ENCODE results near the gene ZFYVE26. TPM values are rescaled to one million over a fixed set of nuclear protein-coding genes. Genes with fewer than 3 reads are reported as not detected.

Gene ZFYVE26
- total RNA-seq, 1 experiment from 2014 or later: 11.9 TPM

- ChIA-PET POLR2A (no interaction called here), CTCF (no interaction called here)
- intact Hi-C loops (cut with micrococcal nuclease): no loop called here
- Mint-ChIP-seq H3K4me3 (ENCODE audit: unreplicated experiment) (no peak overlapping the region), H3K4me1 (ENCODE audit: insufficient read depth, unreplicated experiment) (no peaks in the 10 kb centered on the region), H3K9me3 (ENCODE audit: unreplicated experiment) (no peaks in the 10 kb centered on the region), H3K36me3 (ENCODE audit: insufficient read depth, unreplicated experiment) (peaks cover 33% of the 10 kb centered on the region), H3K27ac (ENCODE audit: low read depth, unreplicated experiment) (no peak overlapping the region), H3K27me3 (ENCODE audit: insufficient read depth, unreplicated experiment) (no peaks in the 10 kb centered on the region)
- TF ChIP-seq CTCF (IDR thresholded peaks at IDR 0.05; ENCODE audit: unreplicated experiment): no peak
- no peak for DNase-seq (ENCODE audit: unreplicated experiment)
- no TSS peak for BruUV-seq (replicated peaks)
These were observed 51.9 kb downstream of the ZFYVE26 start for GRCh38 chr14:67764496-67764895.

GRCh38 chr14:67763158-67763822 lies 53.1 kb downstream of the ZFYVE26 start:
- Mint-ChIP-seq H3K9me3 (ENCODE audit: unreplicated experiment) (no peaks in the 10 kb centered on the region), H3K27me3 (ENCODE audit: insufficient read depth, unreplicated experiment) (no peaks in the 10 kb centered on the region), H3K27ac (ENCODE audit: low read depth, unreplicated experiment) (no peak overlapping the region), H3K36me3 (ENCODE audit: insufficient read depth, unreplicated experiment) (peaks cover 41% of the 10 kb centered on the region), H3K4me3 (ENCODE audit: unreplicated experiment) (no peak overlapping the region), H3K4me1 (ENCODE audit: insufficient read depth, unreplicated experiment) (no peaks in the 10 kb centered on the region)
- no peak for TF ChIP-seq CTCF (IDR thresholded peaks at IDR 0.05; ENCODE audit: unreplicated experiment)
- peak; percentile 18 for DNase-seq (ENCODE audit: unreplicated experiment)
- ChIA-PET POLR2A (interaction anchor here (0.6 kb wide), 1 partner anchor 465 kb away, joined by 3 read pairs; no protein-coding TSS in a partner anchor), CTCF (no interaction called here)
- intact Hi-C loops (cut with micrococcal nuclease): no loop called here
- no TSS peak for BruUV-seq (replicated peaks)

- ChIA-PET POLR2A (no interaction called here), CTCF (interaction anchor here (0.6 kb wide), 1 partner anchor 225 kb away, joined by 4 read pairs; no protein-coding TSS in a partner anchor)
- Mint-ChIP-seq H3K27ac (ENCODE audit: low read depth, unreplicated experiment) (no peak overlapping the region), H3K36me3 (ENCODE audit: insufficient read depth, unreplicated experiment) (peaks cover 47% of the 10 kb centered on the region), H3K27me3 (ENCODE audit: insufficient read depth, unreplicated experiment) (no peaks in the 10 kb centered on the region), H3K4me3 (ENCODE audit: unreplicated experiment) (no peak overlapping the region), H3K4me1 (ENCODE audit: insufficient read depth, unreplicated experiment) (no peaks in the 10 kb centered on the region), H3K9me3 (ENCODE audit: unreplicated experiment) (no peaks in the 10 kb centered on the region)
- no peak for TF ChIP-seq CTCF (IDR thresholded peaks at IDR 0.05; ENCODE audit: unreplicated experiment)
- intact Hi-C loops (cut with micrococcal nuclease): no loop called here
- no peak for DNase-seq (ENCODE audit: unreplicated experiment)
- no TSS peak for BruUV-seq (replicated peaks)
These were observed 54.3 kb downstream of the ZFYVE26 start for GRCh38 chr14:67762051-67762450.

- ChIA-PET POLR2A (interaction anchor here (0.6 kb wide), 1 partner anchor 50 kb away, joined by 3 read pairs; no protein-coding TSS in a partner anchor), CTCF (interaction anchor here (0.7 to 1.5 kb wide), 3 partner anchors 11 to 332 kb away, joined by 3 to 4 read pairs (median 4); no protein-coding TSS in a partner anchor)
- intact Hi-C loops (cut with micrococcal nuclease): no loop called here
- no peak for DNase-seq (ENCODE audit: unreplicated experiment)
- Mint-ChIP-seq H3K4me1 (ENCODE audit: insufficient read depth, unreplicated experiment) (no peaks in the 10 kb centered on the region), H3K36me3 (ENCODE audit: insufficient read depth, unreplicated experiment) (peaks cover 50% of the 10 kb centered on the region), H3K27ac (ENCODE audit: low read depth, unreplicated experiment) (no peak overlapping the region), H3K9me3 (ENCODE audit: unreplicated experiment) (no peaks in the 10 kb centered on the region), H3K27me3 (ENCODE audit: insufficient read depth, unreplicated experiment) (no peaks in the 10 kb centered on the region), H3K4me3 (ENCODE audit: unreplicated experiment) (no peak overlapping the region)
- BruUV-seq (replicated peaks): no TSS peak
- no peak for TF ChIP-seq CTCF (IDR thresholded peaks at IDR 0.05; ENCODE audit: unreplicated experiment)
These were observed 56.5 kb downstream of the ZFYVE26 start for GRCh38 chr14:67759916-67760315.
